HTR-8/SVneo (cell line): ENCODE results near the gene PRPF40B.

Experiments used
- DNase-seq: peaks from one replicate; pipeline ENCODE4 v3.0.0; 2011; ENCODE audit warnings: low spot score, mixed read lengths; ENCODE audit not compliant: insufficient read length
- FAIRE-seq: peaks from 2 replicates; lab custom pipeline; 2011; peaks lifted over from hg19 to GRCh38; lab: Jason Lieb, UNC

Gene PRPF40B

DNA sequence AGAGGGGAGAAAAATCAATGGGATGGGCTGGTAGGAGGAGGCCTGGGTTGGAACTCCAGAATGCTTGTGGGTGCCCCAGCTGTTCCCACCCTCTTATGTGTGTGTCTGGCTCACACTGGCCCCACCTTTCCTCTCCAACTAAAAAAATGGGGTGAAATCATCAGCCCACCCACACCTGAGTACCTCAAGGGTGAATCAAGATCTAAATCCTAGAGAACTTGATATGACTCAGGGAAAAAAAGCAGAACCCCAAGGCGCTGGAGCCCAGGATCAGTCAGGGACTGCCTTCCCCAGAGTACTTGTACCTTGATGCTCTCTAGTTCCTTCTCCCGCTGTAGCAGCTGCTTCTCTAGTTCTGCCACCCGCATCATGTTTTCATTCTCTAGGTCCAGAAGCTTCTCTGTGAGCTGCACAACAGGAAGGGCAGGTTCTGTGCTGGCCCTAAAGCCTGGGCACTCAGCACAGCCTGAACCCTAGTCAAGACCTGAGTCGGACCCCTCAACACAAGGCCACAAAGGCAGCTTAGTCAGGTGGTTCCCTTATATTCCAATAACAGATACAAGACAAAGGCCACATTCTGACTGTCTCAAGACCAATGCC, 29.7 kb downstream of the PRPF40B start:
- no peak for FAIRE-seq
- DNase-seq: no peak

GRCh38 chr12:49654715-49655114, 31.4 kb downstream of the PRPF40B start:
- no peak for FAIRE-seq
- no peak for DNase-seq

DNA sequence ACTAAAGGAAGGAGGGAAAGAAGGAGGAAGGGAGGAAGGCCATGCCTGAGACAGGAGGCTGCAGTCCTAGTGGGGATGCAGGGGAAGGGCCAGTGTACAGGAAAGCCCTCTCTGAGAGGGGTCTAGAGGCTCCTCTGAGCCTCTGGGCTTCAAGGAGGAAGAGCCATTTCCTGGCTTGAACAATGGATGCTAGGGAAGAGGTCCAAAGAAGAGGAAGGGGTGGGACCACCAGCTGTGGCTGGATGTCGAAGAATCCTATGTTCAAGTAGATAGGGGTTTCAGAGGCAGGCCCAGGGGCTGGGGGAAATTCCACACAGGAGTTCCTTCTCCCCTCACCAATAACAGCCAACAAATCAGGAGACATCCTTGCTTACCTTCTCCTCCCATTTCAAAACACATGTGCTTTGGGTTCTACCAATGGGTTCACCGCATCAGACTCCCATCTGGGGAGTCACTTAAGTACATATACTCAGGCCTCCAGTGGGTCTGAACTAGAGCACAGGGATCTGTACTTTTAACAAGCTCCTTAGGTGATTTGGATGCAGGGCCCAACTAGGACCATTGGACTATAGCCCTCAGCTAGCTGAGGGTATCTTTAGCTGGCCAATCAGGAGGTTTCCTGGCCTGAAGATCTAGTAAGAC, 32.4 kb downstream of the PRPF40B start:
- FAIRE-seq (no peak), DNase-seq (no peak)

GRCh38 chr12:49658276-49658675, 34.9 kb downstream of the PRPF40B start:
- FAIRE-seq: no peak
- DNase-seq: no peak

DNA sequence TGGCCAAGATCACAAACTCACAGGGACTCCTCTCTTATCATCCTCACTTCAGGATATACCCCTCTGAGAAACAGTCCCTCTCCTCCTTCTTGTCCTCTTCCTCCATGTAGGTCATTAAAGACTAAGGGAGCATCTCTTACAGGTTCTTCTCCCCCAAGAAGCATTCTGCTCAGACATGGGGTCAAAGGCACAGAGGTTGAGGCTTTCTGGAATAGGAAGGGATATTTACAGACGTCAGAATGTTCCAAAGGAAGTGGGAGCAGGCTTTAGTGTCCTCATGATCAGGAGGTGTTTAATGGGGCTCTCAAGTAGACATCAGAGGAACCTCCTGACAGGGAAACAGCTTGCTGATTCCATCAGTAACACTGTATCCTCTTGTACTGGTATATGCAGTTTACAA, 36.4 kb downstream of the PRPF40B start:
- DNase-seq (no peak), FAIRE-seq (no peak)

DNA sequence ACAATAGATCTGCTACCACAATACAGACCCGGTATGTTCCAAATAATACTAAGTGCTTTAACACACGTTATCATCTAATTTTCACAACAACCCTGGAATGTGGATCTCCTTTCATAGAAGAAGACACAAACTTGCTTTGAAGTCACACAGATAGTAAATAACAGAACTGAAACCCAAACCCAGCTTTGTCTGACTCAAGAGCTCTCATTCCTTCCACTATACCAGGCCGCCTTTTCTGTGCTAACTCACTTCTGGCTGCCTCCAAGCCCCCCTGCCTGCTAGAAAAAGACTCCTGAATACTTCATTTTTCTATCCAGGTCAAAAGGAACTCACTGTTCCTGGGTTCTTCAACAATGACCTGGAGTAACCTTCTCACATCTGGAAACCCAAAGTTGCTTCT, 37.8 kb downstream of the PRPF40B start:
- DNase-seq: no peak
- FAIRE-seq: no peak

DNA sequence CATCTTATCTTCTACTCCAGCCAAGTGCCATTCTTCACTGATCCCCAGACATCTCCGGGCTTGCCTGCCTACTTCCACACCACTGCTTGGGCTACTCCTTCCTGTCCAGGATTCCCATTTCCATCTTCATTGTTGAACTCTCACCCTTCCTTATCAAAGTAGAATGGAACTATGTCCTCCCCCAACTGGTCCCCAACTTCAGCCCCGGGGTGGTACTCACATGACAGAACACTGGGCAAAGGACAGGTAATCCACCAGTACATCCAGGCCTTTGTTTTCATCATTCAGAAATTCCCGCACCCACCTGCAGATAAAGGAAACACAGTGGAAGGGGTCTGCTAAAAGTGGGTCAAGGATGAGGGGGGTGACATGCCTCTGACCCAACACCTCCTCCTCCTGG, 38.4 kb downstream of the PRPF40B start:
- no peak for DNase-seq
- FAIRE-seq: no peak

- no peak for FAIRE-seq
- DNase-seq: peak; percentile 91
Observed at GRCh38 chr12:49662998-49663843, 39.9 kb downstream of the PRPF40B start.

- DNase-seq (no peak), FAIRE-seq (no peak)
Observed at GRCh38 chr12:49664167-49664566, 40.8 kb downstream of the PRPF40B start.

DNA sequence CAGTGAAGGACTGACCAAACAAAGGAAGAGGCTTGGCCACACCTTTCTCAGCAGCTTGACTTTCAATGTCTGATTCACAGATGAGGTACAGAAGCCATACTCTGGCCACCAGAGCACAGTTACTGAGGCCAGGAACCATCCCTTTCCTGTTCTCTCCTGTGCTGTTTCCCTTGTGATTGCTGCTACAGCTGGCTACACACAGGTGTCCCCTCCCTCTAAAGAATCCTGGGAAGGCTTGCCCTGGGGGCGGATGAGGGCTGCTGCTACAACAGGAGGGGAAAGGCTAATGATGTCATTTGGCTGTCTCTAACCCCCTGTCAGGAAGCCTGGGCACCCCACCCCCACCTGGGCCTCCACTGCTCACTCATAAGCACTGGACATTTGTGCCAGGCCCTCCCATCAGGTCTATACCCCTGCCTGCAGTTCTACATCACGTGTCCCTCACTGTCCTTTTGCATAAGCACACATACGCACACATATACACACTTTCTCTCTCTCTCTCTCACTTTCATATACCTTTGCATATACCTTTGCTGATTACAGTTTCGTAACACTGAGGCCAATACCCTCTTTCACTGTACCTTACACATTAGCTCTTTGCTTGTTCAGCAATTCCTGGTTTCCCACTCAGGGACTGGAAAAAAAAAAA, 41.4 kb downstream of the PRPF40B start:
- DNase-seq: peak; percentile 22
- FAIRE-seq: no peak

GRCh38 chr12:49665384-49665783, 42.0 kb downstream of the PRPF40B start:
- FAIRE-seq: no peak
- no peak for DNase-seq

- DNase-seq: no peak
- FAIRE-seq: no peak
Observed at GRCh38 chr12:49666176-49666575, 42.8 kb downstream of the PRPF40B start.

DNA sequence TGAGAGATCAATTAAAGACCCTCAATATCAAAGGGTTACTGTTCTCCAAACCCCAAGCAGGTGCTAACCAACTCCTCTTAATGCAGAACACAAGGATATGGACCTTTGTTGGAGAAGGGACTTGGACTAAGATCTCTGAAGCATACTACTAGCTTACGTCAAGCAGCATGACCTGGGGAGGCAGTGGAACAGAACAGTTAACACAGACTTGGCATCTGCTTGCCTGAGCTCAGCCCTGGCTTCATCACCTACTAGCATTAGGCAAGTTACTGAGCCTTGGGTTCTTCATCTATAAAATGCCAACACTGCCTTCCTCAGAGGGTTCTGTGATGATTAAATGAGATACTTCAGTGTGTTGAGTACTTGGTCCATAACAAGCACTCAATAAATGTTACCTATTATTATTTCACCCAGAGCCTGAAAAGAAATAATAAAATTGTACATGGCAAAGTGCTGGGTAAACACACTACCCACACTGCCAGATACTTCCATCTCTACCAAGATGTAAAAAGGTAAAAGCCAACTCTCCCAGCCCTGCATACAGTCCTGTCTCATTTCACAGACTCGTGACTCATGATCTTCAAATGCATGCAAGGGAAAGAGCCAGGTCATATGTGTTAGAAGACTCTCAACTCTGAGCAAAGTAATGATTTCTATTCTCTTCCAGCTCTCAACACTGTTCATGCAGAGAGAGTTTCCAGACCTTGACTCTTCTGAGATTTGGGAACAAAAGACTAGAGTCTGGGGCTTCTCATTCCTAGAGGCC, 44.1 kb downstream of the PRPF40B start:
- FAIRE-seq (no peak), DNase-seq (no peak)

DNA sequence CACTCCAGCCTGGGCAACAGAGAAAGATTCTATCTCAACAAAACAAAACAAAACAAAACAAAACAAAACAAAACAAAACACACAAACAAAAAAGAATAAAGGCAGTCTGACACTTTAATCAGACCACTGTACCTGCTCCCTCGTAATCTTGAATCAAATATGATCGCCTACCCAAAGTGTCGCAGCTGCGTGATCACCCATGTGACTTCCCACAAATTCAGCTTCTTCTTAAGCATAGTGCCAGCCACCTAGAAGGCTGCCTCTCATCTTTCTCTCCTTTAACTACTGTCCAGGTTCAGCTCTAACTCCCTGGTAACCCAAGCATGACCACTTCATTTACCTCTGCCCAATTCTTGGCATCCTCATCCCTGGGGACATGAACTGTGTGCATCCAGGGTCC, 46.4 kb downstream of the PRPF40B start:
- FAIRE-seq (no peak), DNase-seq (no peak)

GRCh38 chr12:49671031-49671765, 47.8 kb downstream of the PRPF40B start:
- no peak for FAIRE-seq

DNA sequence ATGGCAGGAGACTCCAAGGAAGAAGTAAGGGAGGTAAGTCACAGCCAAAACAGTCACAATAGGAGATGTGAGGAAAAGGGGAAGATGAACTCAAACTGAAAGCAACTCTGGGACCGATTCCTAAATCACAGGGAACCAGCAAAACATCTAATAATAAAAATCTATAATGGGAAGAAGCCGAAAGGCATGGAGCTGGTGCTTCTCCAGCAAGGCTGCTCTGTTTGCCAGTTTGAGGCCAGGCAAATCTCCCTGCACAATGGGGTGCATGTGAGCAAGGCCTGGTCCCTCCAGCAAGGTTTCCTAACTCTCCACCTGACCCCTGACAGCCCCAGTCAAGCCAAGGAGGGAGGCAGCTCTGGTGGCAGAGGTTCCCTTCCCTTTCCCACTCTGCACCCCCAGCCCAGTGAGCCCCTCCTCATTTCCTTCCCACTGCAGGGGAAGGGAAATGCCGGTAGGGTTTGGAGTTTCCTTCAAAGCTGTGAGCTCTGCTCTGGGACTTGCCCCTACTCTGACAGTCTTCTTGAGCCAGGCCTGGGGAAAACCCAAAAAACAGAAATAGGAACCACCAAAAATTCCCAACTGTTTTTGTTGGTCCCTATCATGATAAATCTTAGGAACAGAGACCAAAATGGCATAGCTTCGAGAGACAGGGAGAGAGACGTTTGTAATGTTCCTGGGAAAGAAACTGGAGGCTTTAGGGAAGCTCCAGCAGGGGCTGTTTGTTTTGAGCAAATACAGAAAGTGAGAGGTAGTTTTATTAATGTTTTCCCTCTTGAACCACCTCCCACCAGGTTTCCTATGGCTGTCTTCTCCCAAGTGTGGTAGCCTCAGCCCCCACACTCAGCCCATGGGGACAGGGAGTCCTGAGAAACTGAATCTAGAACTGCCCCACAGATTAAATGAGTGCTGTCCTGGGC, 49.2 kb downstream of the PRPF40B start:
- FAIRE-seq: no peak
- DNase-seq: no peak

More at GRCh38 chr12:49671031-49671765, 47.8 kb downstream of the PRPF40B start:
- no peak for DNase-seq

DNA sequence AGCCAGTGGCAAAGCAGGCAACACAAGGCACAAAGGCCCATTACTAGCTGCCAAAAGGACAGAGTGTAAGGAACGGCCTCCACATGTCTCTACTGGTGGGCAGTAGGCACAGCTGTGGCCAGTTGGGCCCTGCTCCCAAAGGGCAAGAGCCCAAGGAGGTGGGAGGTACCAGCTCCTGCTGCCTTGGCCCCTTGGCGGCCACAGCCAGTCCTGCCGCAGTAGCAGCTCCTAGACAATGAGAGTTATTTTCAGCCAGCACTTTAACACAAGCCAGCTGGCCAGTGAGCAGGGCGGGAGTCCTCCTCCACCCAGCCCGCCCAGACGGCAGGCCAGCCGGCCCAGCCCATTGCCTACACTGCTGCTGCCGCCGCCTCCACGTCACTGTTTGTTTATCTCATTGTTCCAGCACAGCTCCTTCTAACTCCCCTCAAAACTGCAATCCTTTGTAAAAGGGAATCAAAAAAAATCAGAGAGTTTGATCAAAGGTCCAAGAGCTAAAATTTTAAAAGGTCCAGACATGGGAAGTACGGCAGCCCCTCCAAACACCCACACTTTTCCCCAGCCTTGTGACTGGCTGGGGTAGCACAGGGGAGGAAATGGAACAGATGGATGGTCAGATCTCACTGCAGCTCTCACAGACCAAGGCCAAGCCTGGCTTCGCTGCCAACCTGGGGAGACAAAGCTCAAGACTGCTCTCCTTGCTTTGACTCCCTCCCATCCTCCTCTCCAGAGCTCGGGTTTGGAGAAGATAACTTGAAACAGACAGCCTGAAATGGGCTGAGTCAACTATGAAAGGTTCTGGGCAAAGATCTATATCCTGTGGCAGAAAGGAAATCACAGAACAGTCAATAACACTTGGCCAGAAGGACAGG, 50.3 kb downstream of the PRPF40B start:
- no peak for DNase-seq

More for the DNA sequence above, 50.3 kb downstream of the PRPF40B start:
- FAIRE-seq: no peak
